CD4-positive, alpha-beta memory T cell (primary cell): Measurements from ENCODE around the gene PI4KA. TPM values are rescaled to one million over a fixed set of nuclear protein-coding genes. Genes with fewer than 3 reads are reported as not detected.

Experiments
- polyA plus RNA-seq, 2 donors: library from polyadenylated mRNA; unstranded; fragments of 300-500 nt; fragmentation: Illumina TruSeq; gene quantifications; one replicate each; pipeline ENCODE4 v1.2.3, GENCODE V29; 2021
- total RNA-seq, 2 experiments: library from RNA; stranded (reverse); gene quantifications; one replicate each; pipeline ENCODE4 v1.2.3, GENCODE V29; 2021

PI4KA gene
- total and polyA plus RNA-seq, 4 experiments from 2014 or later = 31.5 to 145 (median 110) TPM

Other genes starting within 250 kb of the PI4KA start
- gene SERPIND1, start 84.7 kb downstream of the PI4KA start, total RNA-seq = not detected
- gene SERPIND1, start 84.7 kb downstream of the PI4KA start, polyA plus RNA-seq = under 1 TPM; 0.07 to 0.29 TPM
- gene SNAP29, start 196 bp upstream of the PI4KA start, total RNA-seq = 10 to 100 TPM; 24.4 to 26.1 TPM
- gene SNAP29, start 196 bp upstream of the PI4KA start, polyA plus RNA-seq = 10 to 100 TPM; 18.8 to 27.8 TPM
- 10 to 100 TPM; 85.1 to 86.5 TPM for gene CRKL, start 58.6 kb upstream of the PI4KA start, total RNA-seq
- gene CRKL, start 58.6 kb upstream of the PI4KA start, polyA plus RNA-seq = 10 to 100 TPM; 39.9 to 51.3 TPM
- 1 to 10 TPM in 1 of 2 experiments, under 1 TPM in 1; 0.55 to 1.0 TPM for gene AIFM3, start 108.4 kb upstream of the PI4KA start, total RNA-seq
- not detected for gene AIFM3, start 108.4 kb upstream of the PI4KA start, polyA plus RNA-seq
- 100 to 1,000 TPM; 112 to 114 TPM for gene LZTR1, start 123.5 kb upstream of the PI4KA start, total RNA-seq
- gene LZTR1, start 123.5 kb upstream of the PI4KA start, polyA plus RNA-seq = 10 to 100 TPM in 1 of 2 donors, 1 to 10 TPM in 1; 5.5 to 18.1 TPM
- gene THAP7, start 143.3 kb upstream of the PI4KA start, total RNA-seq = 10 to 100 TPM; 60.4 to 65.0 TPM
- gene THAP7, start 143.3 kb upstream of the PI4KA start, polyA plus RNA-seq = 10 to 100 TPM; 45.9 to 46.9 TPM
- 1 to 10 TPM; 1.1 to 1.2 TPM for gene P2RX6, start 156.4 kb upstream of the PI4KA start, total RNA-seq
- under 1 TPM in 1 of 2 donors, not detected in 1; 0.19 TPM for gene P2RX6, start 156.4 kb upstream of the PI4KA start, polyA plus RNA-seq
- not detected for gene SLC7A4, start 173.8 kb upstream of the PI4KA start, total RNA-seq
- gene SLC7A4, start 173.8 kb upstream of the PI4KA start, polyA plus RNA-seq = under 1 TPM; 0.07 to 0.15 TPM
- gene LRRC74B, start 187.1 kb upstream of the PI4KA start, total RNA-seq = not detected
- gene LRRC74B, start 187.1 kb upstream of the PI4KA start, polyA plus RNA-seq = not detected